ENCODE data around the gene DGCR2.
"Not testable (repeated sequence)": the region's sequence is repeated elsewhere in the genome, so short reads cannot be mapped to it uniquely, and the experiment has no call there.

GRCh38 chr22:19013411-19013810 is 108.8 kb downstream of the DGCR2 start:
- TF ChIP-seq CTCF, POLR2A (IDR thresholded peaks at IDR 0.05): not testable (repeated sequence)

Data from heart left ventricle (tissue), 13 donors.